ENCODE results near the gene CGREF1. TPM values are rescaled to one million over a fixed set of nuclear protein-coding genes. Genes with fewer than 3 reads are reported as not detected.

The CGREF1 gene
- total RNA-seq, 1 donor from 2014 or later, result 11.0 TPM

DNA sequence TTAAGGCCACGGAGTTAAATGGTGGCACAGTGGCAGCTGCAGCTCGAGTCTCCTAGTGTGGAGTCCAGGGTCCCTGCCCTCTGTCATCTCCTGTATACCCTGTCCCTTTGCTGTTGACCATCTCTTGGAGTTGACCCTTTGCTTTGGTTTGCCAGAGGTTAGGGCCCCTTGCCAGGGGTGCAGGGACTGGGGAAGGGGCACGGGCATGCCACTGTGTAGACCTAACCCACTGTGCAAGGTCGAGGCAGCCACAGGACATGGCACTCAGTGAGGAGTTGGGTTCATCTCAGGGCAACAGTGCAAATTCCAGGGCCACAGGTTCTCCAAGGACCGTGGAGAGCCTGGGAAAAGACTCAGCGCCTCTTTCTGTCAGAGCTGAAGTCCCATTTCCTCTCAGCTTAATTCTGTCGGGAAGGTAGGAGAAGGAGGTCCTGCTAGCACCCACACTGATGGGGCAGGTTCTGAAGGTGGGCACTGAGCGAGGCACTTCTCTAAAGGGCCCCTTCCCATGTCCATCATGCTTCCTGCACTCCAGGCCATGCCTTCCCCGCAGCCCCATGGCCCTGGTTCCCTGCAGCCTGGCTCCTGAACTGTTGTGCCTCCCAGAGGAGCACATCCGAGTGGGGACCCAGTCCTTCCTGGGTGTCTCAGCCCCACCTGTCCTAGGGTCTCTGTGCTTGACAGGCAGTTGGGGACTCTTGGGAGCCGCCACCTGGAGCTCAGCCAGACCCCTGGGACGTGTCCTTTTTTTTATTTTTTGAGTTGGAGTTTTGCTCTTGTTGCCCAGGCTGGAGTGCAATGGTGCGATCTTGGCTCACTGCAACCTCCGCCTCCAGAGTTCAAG lies 29.6 kb downstream of the CGREF1 start:
- DNase-seq (ENCODE audit: low spot score), result no peak

DNA sequence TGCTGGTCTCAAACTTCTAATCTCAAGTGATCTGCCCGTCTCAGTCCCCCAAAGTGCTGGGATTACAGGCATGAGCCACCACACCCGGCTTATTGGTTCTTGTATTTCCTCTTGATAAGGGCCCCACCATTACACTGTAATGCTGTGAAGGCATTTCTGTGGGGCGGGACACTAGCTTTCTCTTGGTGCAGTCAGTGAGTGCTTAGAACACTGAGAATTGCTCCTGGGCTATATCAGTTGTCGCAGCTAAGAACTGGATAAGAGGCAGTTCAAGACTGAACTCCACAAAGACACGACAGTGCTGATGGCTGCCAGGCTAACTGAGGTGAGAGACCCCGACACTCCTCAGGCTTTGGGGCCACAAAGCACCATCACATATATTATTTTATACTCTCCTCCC lies 30.3 kb downstream of the CGREF1 start:
- no peak for DNase-seq (ENCODE audit: low spot score)

DNA sequence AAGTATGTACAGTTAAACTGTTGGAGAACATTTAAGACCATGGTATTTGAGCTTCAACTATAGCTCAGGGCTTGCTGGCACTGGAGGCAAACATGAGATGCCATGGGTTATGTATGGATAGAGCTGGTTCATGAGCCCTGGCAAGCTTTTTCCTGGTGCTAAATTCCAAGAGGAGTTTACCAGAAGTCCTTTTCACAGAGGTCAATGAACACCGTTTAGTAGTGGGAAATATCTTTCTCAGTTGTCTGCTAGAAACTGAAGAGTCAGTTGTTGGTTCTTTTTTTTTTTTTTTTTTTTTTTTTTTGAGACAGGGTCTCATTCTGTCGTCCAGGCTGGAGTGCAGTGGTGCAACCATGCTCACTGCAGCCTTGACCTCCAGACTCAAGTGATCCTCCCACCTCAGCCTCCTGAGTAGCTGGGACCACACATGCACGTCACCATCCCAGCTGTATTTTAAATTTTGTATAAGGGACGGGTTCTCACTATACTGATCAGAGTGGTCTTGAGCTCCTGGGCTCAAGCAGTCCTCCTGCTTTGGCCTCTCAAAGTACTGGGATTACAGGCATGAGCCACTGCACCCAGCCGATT lies 31.0 kb downstream of the CGREF1 start:
- DNase-seq (ENCODE audit: low spot score), result no peak

DNA sequence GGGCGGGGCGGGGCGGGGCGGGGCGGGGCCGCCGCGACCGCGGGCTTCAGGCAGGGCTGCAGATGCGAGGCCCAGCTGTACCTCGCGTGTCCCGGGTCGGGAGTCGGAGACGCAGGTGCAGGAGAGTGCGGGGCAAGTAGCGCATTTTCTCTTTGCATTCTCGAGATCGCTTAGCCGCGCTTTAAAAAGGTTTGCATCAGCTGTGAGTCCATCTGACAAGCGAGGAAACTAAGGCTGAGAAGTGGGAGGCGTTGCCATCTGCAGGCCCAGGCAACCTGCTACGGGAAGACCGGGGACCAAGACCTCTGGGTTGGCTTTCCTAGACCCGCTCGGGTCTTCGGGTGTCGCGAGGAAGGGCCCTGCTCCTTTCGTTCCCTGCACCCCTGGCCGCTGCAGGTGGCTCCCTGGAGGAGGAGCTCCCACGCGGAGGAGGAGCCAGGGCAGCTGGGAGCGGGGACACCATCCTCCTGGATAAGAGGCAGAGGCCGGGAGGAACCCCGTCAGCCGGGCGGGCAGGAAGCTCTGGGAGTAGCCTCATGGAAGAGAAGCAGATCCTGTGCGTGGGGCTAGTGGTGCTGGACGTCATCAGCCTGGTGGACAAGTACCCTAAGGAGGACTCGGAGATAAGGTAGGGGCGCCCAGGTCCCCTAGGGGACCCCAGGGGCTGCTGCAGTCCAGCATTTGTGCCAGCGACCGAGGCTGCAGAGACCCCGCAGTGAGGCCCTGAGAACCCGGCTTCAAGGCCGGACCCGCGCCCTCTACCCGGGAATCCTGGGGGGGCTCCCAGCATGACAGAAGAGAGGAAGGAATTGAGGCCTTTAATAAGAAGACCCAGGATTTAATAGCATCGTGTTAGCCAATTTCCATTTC lies 32.0 kb downstream of the CGREF1 start, which contains the start of gene KHK:
TSS of gene KHK (plus strand) at position 49 of the 870 bp plus-strand sequence. CDS start at position 537, 488 bp downstream.
- DNase-seq (ENCODE audit: low spot score), result no peak

DNA sequence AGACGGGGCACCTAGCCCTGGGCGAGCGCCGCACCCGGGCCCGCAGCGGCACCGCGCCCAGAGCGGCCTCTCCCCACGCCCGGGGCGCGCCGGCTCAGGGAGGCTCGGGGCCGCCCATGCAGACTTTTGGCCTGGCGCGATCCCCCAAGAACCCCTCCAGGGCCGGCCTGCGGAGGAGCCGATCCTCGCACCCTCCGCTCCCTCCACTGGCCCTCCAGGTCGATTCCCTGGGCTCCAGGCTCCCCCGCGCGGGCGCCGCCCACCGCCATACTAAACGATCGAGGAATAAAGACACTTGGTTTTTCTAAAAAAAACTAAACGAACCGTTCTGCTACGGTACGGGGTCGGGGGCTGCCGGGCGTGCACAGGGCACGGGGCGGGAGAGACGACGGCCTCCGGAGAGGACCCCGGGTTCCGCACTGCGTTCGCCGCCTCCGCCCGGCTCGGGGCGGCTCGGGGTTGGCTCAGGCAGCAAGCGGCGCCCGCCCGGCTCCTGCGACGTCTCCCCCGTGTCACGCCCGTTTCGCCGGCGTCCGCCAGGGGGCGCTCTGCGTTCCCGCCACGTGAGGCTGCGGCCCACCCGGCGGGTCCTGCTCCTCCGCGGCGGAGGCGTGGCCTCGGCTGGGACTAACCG lies 32.7 kb downstream of the CGREF1 start:
- peak; percentile 99 for DNase-seq (ENCODE audit: low spot score)

DNA sequence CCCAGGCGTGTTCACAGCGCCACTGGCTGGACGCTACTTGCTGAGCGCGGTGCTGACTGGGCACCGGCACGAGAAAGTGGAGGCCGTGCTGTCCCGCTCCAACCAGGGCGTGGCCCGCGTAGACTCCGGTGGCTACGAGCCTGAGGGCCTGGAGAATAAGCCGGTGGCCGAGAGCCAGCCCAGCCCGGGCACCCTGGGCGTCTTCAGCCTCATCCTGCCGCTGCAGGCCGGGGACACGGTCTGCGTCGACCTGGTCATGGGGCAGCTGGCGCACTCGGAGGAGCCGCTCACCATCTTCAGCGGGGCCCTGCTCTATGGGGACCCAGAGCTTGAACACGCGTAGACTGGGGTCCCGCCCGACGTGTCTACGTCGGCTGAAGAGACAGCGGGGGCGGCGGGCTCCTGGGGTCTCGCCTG lies 33.2 kb downstream of the CGREF1 start:
- peak; percentile 94 for DNase-seq (ENCODE audit: low spot score)

DNA sequence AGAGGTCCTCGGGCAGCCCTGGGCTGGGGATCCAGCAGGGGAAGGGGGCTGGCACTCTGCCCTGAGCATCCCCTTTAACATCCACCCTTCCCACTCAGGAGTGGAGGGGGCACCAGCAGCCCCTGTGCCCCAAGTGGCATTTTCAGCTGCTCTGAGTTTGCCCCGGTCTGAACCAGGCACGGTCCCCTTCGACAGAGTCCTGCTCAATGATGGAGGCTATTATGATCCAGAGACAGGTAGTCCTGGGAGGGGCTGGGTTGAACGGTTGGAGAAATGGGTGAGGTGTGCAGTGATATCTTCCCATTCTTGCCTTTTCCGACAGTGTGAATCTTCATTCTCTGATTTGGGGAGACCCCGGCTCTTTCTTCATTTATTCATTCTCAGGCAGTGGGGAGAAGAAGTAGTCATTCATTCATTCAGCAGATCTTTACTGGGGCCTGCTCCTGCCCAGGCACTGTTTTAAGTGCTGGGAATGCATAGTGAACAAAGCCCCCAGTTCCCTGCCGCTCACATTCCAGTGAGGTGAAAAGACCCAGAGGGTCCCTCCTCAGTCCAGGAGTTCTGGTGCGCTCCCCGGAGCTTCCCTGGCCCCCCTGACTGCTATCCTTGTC lies 33.8 kb downstream of the CGREF1 start:
- DNase-seq (ENCODE audit: low spot score), result no peak

DNA sequence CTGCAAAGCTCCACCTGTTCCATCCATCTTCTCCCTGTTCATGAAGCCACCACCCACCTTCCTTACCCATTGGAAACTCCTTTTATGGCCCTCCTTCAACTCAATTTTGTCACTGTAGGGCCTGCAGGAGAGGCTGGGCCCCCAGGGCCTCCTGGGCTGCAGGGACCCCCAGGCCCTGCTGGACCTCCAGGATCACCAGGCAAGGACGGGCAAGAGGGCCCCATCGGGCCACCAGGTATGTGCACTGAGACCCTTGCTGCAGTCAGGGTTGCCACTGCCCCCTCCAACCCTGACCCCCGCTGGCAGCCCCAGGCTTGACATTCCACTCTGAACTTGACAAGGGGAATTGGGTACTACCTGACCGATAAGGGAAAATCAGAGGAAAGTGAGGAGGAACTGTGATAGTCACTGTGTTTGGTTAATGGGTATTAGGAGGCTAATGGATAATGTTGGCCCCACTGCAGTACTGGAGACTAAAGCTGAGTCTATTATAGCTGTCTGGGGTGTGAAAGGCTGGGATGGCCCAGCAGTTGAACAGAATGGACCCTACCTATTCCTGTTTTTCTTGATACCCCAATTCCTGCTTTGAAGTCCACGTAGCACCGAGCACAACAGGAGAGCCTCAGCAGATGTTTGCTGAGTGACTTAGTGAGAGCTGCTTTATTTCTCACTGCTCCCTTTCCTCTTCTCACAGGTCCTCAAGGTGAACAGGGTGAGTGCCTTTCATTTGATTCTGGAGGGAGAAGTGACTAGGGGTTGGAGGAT lies 34.4 kb downstream of the CGREF1 start:
- no peak for DNase-seq (ENCODE audit: low spot score)

DNA sequence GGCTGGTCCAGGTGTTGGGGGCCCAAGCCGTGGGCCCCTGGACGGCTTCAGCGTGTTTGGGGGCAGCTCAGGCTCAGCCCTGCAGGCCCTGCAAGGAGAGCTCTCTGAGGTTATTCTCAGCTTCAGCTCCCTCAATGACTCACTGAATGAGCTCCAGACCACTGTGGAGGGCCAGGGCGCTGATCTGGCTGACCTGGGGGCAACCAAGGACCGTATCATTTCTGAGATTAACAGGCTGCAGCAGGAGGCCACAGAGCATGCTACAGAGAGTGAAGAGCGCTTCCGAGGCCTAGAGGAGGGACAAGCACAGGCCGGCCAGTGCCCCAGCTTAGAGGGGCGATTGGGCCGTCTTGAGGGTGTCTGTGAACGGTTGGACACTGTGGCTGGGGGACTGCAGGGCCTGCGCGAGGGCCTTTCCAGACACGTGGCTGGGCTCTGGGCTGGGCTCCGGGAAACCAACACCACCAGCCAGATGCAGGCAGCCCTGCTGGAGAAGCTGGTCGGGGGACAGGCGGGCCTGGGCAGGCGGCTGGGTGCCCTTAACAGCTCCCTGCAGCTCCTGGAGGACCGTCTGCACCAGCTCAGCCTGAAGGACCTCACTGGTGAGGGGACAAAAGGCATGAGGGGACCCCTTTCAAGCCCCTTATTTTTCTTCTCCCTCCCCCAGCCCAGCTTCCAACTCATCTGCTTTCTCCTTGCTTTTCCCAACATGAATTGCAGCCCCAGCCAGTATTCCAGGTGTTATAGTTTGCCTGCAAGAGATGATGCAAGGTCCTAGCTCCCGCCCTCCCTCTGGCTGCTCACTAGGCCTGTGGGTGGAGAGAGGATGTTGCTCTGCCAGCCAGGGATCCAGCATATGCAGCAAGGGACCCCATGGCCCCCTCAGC lies 35.3 kb downstream of the CGREF1 start:
- no peak for DNase-seq (ENCODE audit: low spot score)

DNA sequence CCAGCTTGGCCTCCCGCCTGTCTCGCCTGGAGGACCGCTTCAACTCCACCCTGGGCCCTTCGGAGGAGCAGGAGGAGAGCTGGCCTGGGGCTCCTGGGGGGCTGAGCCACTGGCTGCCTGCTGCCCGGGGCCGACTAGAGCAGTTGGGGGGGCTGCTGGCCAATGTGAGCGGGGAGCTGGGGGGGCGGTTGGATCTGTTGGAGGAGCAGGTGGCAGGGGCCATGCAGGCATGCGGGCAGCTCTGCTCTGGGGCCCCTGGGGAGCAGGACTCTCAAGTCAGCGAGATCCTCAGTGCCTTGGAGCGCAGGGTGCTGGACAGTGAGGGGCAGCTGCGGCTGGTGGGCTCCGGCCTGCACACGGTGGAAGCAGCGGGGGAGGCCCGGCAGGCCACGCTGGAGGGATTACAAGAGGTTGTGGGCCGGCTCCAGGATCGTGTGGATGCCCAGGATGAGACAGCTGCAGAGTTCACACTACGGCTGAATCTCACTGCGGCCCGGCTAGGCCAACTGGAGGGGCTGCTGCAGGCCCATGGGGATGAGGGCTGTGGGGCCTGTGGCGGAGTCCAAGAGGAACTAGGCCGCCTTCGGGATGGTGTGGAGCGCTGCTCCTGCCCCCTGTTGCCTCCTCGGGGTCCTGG lies 36.0 kb downstream of the CGREF1 start:
- no peak for DNase-seq (ENCODE audit: low spot score)

DNA sequence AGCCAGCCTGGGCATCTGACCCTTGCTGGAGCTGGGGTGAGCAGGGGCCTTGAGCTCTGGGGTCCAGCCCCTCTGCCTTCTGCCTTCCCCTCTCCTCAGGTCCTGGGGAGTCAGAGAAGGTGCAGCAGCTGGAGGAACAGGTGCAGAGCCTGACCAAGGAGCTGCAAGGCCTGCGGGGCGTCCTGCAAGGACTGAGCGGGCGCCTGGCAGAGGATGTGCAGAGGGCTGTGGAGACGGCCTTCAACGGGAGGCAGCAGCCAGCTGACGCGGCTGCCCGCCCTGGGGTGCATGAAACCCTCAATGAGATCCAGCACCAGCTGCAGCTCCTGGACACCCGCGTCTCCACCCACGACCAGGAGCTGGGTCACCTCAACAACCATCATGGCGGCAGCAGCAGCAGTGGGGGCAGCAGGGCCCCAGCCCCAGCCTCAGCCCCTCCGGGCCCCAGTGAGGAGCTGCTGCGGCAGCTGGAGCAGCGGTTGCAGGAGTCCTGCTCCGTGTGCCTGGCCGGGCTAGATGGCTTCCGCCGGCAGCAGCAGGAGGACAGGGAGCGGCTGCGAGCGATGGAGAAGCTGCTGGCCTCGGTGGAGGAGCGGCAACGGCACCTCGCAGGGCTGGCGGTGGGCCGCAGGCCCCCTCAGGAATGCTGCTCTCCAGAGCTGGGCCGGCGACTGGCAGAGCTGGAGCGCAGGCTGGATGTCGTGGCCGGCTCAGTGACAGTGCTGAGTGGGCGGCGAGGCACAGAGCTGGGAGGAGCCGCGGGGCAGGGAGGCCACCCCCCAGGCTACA lies 36.8 kb downstream of the CGREF1 start:
- no peak for DNase-seq (ENCODE audit: low spot score)

DNA sequence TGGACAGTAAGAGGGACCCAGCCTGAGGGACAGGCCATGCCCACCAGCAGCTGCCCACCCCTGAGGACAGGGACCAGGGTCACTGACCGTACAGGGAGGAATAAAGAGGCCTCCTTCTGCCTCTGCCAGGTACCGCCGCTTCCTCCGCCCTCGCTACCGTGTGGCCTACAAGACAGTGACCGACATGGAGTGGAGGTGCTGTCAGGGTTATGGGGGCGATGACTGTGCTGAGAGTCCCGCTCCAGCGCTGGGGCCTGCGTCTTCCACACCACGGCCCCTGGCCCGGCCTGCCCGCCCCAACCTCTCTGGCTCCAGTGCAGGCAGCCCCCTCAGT lies 38.4 kb downstream of the CGREF1 start:
- no peak for DNase-seq (ENCODE audit: low spot score)

DNA sequence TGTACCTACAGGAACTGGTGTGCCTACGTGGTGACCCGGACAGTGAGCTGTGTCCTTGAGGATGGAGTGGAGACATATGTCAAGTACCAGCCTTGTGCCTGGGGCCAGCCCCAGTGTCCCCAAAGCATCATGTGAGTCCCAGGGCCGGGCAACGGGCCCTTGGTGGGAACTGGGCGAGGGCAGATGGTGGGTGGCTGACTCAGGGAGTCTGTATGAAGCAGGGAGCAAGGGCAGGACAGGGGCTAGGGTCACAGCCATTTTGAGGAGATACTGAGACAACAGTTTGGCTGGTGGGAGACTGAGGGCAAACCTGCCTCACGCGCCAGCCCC lies 38.8 kb downstream of the CGREF1 start:
- DNase-seq (ENCODE audit: low spot score), result no peak

DNA sequence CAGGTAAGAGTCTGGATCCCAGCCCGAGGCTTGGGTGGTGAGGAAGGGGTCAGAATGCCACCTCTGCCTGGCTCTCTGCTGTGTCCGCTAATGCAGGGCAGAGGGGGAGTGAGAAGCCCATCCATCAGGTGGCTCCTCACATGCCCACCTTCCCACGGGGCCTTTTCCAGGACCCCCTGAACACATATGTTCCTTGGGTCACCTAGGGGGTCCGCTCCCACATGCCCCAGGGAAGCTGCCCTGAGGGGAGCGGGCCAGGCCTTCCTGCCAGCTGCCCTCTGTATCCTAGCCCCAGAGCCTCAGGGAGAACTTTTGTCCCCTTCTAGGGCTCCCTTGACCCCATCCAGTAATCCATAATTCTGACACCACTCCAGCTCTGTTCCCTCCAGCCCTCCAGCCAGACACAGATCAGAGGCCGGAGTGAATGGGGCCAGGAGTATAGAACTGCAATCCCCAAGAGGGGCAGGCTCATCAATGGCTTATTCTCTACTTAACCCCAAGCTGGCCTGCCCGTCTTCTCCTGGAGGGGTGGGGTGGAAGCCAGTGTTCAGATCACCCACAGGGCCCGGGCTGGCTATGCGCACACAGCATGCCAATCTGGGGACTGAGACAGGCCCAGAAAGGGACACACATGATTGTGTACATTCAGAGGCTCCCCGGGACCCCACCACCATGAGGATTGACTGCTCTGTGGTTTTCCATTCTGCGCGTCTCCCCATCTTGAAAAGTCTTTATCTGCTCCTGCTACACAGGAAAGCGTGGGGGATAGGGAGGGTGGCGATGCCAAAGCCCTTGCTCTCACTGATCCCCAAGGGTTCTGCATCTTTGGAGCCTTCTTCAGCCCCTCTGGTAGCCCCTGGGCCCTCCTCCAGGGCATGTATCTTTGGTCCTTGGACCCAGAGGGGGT lies 39.4 kb downstream of the CGREF1 start:
- DNase-seq (ENCODE audit: low spot score), result no peak

DNA sequence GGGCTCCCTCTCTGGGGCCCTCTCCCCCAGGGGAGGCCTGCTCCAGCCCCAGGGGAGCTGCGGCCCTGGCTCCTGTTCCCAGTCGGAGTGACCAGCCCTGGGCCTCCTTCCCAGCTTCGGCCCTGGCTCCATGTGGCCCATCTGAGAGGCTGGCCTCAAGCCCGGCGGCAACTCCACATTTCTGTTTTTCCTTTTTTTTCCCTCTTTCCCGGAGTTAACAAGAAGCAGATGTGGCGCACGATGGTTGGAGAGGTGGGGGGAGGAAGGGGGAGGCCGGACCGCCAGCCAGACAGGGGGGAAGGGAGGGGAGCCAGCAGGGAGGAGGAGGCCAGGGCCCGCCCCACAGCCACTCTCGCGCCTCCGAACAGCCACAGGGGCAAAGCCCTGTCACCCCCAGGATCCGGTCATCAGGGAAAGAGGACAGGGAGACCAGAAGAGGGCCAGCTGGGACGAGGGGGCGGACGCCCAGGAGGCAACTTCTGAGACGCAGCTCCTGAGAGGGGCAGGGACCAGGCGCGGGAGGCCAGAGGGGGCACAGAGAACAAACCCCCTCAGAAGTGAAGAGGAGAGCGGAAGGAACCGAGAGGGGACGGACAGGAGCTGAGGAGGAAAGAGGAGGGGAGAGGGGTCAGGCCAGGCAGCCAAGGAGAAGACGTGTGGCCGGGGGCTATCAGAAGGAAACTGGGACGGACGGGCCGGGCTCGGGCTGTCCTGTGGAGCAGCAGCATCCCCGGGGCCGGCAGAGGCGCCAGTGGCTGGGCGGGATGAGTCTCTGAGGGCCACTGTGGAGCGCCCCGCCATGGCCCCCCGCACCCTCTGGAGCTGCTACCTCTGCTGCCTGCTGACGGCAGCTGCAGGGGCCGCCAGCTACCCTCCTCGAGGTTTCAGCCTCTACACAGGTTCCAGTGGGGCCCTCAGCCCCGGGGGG lies 40.4 kb downstream of the CGREF1 start, which contains the start of gene EMILIN1:
TSS of gene EMILIN1 (plus strand) at position 349 of the 928 bp plus-strand sequence. CDS start at position 800, 451 bp downstream.
- peak; percentile 93 for DNase-seq (ENCODE audit: low spot score)

DNA sequence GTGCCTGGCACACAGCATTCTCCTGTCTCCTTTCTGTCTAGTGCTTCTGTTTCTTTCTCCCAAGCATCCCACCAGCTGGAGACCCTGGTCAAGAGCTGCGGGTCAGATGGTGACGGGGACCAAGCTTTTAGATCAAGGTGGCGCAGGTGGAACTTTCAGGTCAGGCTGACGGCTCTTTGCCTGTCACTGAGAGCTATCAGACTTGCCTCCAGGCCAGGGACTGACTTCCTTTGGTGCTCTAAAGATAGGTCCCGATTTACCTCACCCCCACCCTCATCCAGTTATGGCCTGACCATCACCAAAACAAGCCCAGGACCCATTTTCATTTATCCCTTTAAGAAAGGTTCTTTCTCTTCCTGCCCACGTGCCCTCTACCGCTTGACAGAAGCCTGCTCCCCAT lies 41.7 kb downstream of the CGREF1 start:
- no peak for DNase-seq (ENCODE audit: low spot score)
